Osteocyte (in vitro differentiated cells): ENCODE measurements around the gene SSR2. TPM values are rescaled to one million over a fixed set of nuclear protein-coding genes. Genes with fewer than 3 reads are reported as not detected.
A peak's percentile ranks its signal among the peaks of the same experiment; 100 is the strongest.

Source experiments
- DNase-seq: peaks from one replicate; pipeline ENCODE4 v3.0.0; 2021; ENCODE audit warnings: mixed read lengths; ENCODE audit not compliant: unreplicated experiment; ENCODE audit errors: extremely low spot score
- H3K27ac Mint-ChIP-seq: one replicate; pipeline ENCODE4 v1.8.0; 2021; ENCODE audit warnings: mild to moderate bottlenecking, mixed read lengths; ENCODE audit not compliant: unreplicated experiment
- H3K27me3 Mint-ChIP-seq: one replicate; pipeline ENCODE4 v1.8.0; 2021; ENCODE audit warnings: mixed read lengths; ENCODE audit not compliant: unreplicated experiment
- H3K36me3 Mint-ChIP-seq: one replicate; pipeline ENCODE4 v1.8.0; 2021; ENCODE audit warnings: mixed read lengths; ENCODE audit not compliant: unreplicated experiment
- H3K4me1 Mint-ChIP-seq: one replicate; pipeline ENCODE4 v1.8.0; 2021; ENCODE audit warnings: mixed read lengths; ENCODE audit not compliant: unreplicated experiment
- H3K4me3 Mint-ChIP-seq: one replicate; pipeline ENCODE4 v1.8.0; 2021; ENCODE audit warnings: mild to moderate bottlenecking, moderate library complexity, mixed read lengths; ENCODE audit not compliant: unreplicated experiment
- H3K9me3 Mint-ChIP-seq: one replicate; pipeline ENCODE4 v1.8.0; 2021; ENCODE audit warnings: mixed read lengths; ENCODE audit not compliant: unreplicated experiment
- total RNA-seq: library from RNA; stranded (reverse); gene quantifications from 2 replicates; pipeline ENCODE4 v1.2.1, GENCODE V29; 2021
- TF ChIP-seq, protein P1 (sequence below): fragments of 200-600 bp; sonication (generic); IDR thresholded peaks from 2 replicates; pipeline ENCODE4 v1.5.0; 2021; ENCODE audit warnings: antibody characterized with exemption, mild to moderate bottlenecking, moderate library complexity

SSR2 gene
- total RNA-seq, 1 donor from 2014 or later = 283 TPM

DNA sequence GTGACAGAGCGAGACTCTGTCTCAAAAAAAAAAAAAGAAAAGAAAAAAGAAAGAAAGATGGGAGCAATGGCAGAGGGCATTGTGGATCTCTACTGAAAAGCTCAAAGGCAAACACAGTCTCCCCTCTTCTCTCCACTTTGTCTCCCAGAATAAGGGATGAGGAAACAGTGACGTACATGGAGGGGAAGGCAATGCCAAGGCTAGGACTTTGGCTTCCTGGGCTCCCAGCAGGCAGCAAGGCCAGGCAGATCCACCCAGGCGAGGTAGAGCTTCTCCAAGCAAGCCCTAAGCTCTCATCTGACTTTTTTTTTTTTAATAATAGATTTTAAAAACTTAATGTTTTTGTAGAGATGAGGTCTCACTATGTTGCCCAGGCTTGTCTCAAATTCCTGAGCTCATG, 47.0 kb downstream of the SSR2 start:
- no peak for DNase-seq
- Mint-ChIP-seq H3K9me3 (no peaks in the 10 kb centered on the region), H3K4me1 (peaks cover 81% of the 10 kb centered on the region), H3K27ac (peak overlapping the region; percentile 80), H3K4me3 (no peak overlapping the region), H3K36me3 (peaks cover 15% of the 10 kb centered on the region), H3K27me3 (no peaks in the 10 kb centered on the region)
- TF ChIP-seq, protein P1, sequence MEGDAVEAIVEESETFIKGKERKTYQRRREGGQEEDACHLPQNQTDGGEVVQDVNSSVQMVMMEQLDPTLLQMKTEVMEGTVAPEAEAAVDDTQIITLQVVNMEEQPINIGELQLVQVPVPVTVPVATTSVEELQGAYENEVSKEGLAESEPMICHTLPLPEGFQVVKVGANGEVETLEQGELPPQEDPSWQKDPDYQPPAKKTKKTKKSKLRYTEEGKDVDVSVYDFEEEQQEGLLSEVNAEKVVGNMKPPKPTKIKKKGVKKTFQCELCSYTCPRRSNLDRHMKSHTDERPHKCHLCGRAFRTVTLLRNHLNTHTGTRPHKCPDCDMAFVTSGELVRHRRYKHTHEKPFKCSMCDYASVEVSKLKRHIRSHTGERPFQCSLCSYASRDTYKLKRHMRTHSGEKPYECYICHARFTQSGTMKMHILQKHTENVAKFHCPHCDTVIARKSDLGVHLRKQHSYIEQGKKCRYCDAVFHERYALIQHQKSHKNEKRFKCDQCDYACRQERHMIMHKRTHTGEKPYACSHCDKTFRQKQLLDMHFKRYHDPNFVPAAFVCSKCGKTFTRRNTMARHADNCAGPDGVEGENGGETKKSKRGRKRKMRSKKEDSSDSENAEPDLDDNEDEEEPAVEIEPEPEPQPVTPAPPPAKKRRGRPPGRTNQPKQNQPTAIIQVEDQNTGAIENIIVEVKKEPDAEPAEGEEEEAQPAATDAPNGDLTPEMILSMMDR = no peak

DNA sequence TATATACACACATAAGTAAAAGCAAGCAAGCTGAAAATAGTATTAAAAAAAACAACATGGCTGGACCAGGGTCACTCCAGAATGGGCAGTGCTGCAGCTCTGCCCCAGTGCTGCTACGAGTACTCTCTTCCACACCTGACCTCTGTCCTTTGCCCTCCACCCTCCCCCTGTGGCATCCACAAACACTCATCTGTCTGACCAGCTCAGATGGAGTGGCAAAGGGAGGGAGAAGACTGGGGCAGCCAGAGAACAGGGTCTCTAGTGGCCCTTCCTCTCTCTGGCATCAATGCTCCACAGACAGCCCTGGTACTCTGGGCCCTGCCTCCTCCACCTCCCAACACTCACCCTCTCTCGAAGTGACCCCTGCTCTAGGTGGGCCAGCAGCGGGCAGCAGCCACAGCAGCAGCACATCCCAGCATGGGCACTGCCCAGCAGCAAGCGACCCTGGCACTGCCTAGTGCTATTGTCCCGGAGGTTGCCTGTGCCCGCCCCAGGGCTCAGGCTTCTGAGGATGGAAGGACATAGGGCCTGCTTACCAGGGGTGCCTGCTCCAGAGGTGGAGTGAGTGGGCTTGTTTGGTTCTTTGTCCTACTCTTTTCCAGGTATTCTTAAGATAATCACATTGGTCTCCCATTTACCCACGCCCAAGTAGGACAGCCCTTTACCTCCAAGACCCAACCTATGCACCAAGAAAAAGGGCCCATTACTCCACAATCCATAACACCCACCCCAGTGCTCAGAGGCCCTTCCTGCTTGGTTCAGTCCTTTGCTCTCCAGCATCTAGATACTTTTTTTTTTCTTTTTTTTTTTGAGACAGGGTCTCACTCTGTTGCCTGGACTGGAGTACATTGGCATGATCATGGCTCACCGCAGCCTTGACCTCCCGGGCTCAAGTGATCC, 48.6 kb downstream of the SSR2 start:
- peaks cover 89% of the 10 kb centered on the region for H3K4me1 Mint-ChIP-seq
- H3K9me3 Mint-ChIP-seq = no peaks in the 10 kb centered on the region
- no peak overlapping the region for H3K4me3 Mint-ChIP-seq
- H3K27me3 Mint-ChIP-seq = no peaks in the 10 kb centered on the region
- H3K36me3 Mint-ChIP-seq = peaks cover 24% of the 10 kb centered on the region
- no peak for DNase-seq
- TF ChIP-seq, protein P1 = no peak
- peak overlapping the region; percentile 64 for H3K27ac Mint-ChIP-seq

DNA sequence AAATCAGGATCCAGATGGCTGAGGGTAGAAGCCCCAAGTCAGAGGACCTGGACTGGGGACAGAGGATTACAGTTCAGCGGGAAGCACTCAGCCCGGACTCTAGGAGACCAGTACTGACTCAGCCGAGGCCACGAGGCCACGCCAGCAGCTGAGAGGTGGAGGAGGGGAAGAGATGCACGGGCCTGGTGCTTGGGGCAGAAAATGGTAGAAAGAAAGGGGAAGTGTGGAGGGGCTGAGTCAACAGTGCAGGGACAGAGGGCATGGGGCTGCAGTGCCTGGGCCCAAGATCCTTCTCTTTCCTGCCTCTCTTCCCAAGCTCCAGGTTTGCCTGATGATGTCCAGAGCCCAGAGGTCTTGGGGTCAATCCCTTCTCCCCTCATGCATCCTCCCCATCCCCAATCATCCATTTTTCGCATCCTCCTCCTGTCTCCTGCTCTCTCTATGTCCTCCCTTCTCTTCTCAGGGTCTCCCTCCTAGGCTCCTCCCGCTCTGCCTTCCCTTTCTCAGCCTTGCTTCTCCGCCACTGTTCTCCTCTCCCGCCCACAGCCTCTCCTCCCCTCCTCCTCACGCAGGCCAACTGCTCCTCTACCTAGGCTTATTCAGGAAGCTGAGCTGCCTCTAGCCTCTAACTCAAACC, 50.1 kb downstream of the SSR2 start:
- H3K27ac Mint-ChIP-seq = peak overlapping the region; percentile 71

DNA sequence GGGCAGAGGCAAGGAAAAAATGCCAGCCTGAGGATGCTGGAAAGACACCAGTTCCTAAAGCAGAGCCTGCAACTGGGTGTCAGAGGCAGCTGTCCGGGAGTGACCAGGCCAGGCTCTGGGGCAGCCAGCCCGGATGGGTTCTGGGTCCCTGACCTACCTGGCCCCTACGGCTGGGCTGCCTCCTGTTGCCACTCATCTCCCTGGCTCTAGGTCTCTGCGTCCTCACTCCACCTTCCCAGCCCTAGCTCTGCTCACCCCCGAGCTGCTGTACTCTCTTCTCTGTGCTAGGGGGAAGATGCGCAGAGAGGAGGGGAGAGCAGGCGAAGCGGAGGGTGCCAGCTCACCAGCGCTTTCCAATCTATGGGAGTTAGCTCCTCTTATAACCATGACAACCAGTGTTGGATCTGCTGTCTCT, 51.4 kb downstream of the SSR2 start:
- peaks cover 63% of the 10 kb centered on the region for H3K4me1 Mint-ChIP-seq
- DNase-seq = no peak
- TF ChIP-seq, protein P1 = no peak
- H3K27me3 Mint-ChIP-seq = no peaks in the 10 kb centered on the region
- H3K27ac Mint-ChIP-seq = peak overlapping the region; percentile 71
- H3K9me3 Mint-ChIP-seq = no peaks in the 10 kb centered on the region
- no peak overlapping the region for H3K4me3 Mint-ChIP-seq
- H3K36me3 Mint-ChIP-seq = peaks cover 40% of the 10 kb centered on the region

More for the DNA sequence above, 50.1 kb downstream of the SSR2 start:
- Mint-ChIP-seq H3K4me1 (peaks cover 75% of the 10 kb centered on the region), H3K36me3 (peaks cover 32% of the 10 kb centered on the region), H3K27me3 (no peaks in the 10 kb centered on the region), H3K9me3 (no peaks in the 10 kb centered on the region), H3K4me3 (peak overlapping the region; percentile 16)
- TF ChIP-seq, protein P1 = no peak
- no peak for DNase-seq

DNA sequence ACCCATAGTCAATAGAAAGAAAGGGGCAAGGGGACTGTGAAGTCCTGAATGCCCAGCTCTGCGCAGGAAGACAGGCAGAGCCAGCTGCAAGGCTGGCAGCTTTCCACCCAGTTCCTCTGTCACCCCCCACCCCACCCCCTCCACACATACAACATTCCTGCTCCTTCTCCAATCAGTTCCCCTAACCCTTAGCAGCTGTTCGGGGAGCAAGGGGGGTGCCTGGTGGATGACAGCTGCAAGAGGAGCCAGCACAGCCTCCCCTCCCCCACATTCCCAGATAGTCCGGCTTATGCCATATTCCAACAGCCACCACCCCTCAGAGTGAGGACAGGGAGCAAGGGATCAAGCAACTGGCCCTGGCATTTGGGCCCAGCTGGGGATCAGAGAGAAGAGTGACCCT, 52.1 kb downstream of the SSR2 start:
- TF ChIP-seq, protein P1 = no peak
- no peak for DNase-seq
- no peaks in the 10 kb centered on the region for H3K9me3 Mint-ChIP-seq
- no peak overlapping the region for H3K4me3 Mint-ChIP-seq
- peak overlapping the region; percentile 56 for H3K27ac Mint-ChIP-seq
- no peaks in the 10 kb centered on the region for H3K27me3 Mint-ChIP-seq
- peaks cover 58% of the 10 kb centered on the region for H3K4me1 Mint-ChIP-seq
- peaks cover 44% of the 10 kb centered on the region for H3K36me3 Mint-ChIP-seq
